GM23338 (cell line): ENCODE measurements around the gene SPARC.

Experiments used
- CREB1 ChIP-seq: fragments of 250-450 bp; sonication (Bioruptor Pico); IDR thresholded peaks from 2 replicates; pipeline ENCODE4 v1.5.0; 2020; ENCODE audit warnings: low read depth, mild to moderate bottlenecking, moderate library complexity
- CTCF ChIP-seq, 2 experiments: fragments of 200-600 bp in 1 of 2; sonication (generic) in 1 of 2; conservative IDR thresholded peaks; 2 replicates each; pipeline versions ENCODE4 v1.5.1 to v1.6.1; 2016 to 2017; ENCODE audit warnings: antibody characterized with exemption in 2 of 2, low read depth in 2 of 2, mild to moderate bottlenecking in 2 of 2, moderate library complexity in 1 of 2
- ETS1 ChIP-seq: IDR thresholded peaks from 2 replicates; pipeline ENCODE4 v1.6.1; 2016; ENCODE audit warnings: antibody characterized with exemption
- EZH2 ChIP-seq: fragments of 200-600 bp; sonication (generic); IDR thresholded peaks from one replicate; pipeline ENCODE4 v1.8.0; 2017; ENCODE audit warnings: antibody characterized with exemption, mild to moderate bottlenecking, low read depth; ENCODE audit not compliant: unreplicated experiment
- JUNB ChIP-seq: IDR thresholded peaks from one replicate; pipeline ENCODE4 v1.6.1; 2016; ENCODE audit warnings: antibody characterized with exemption; ENCODE audit not compliant: unreplicated experiment
- NANOG ChIP-seq: IDR thresholded peaks from 2 replicates; pipeline ENCODE4 v1.6.1; 2016; ENCODE audit warnings: antibody characterized with exemption, borderline replicate concordance
- POLR2AphosphoS5 ChIP-seq: IDR thresholded peaks from 2 replicates; pipeline ENCODE4 v1.6.1; 2016; ENCODE audit warnings: antibody characterized with exemption, low read depth

- TF ChIP-seq CTCF (conservative IDR thresholded peaks at IDR 0.05; ENCODE audit: low read depth in 2 of 2) (no peak), JUNB (no peak), EZH2 (no peak), POLR2AphosphoS5 (no peak), CREB1 (no peak), NANOG (no peak), ETS1 (no peak)
These were observed 5.7 kb downstream of the SPARC start for GRCh38 chr5:151680944-151681427.
